LNCAP (cell line): ENCODE measurements around the gene SPSB2.

Experiments used
- TF ChIP-seq, protein P1 (sequence below): fragments of 450-650 bp; IDR thresholded peaks from 2 replicates; pipeline ENCODE4 v1.5.1; 2017; ENCODE audit warnings: mild to moderate bottlenecking

The SPSB2 gene

GRCh38 chr12:6824901-6825381, 48.2 kb downstream of the SPSB2 start:
- TF ChIP-seq, protein P1, sequence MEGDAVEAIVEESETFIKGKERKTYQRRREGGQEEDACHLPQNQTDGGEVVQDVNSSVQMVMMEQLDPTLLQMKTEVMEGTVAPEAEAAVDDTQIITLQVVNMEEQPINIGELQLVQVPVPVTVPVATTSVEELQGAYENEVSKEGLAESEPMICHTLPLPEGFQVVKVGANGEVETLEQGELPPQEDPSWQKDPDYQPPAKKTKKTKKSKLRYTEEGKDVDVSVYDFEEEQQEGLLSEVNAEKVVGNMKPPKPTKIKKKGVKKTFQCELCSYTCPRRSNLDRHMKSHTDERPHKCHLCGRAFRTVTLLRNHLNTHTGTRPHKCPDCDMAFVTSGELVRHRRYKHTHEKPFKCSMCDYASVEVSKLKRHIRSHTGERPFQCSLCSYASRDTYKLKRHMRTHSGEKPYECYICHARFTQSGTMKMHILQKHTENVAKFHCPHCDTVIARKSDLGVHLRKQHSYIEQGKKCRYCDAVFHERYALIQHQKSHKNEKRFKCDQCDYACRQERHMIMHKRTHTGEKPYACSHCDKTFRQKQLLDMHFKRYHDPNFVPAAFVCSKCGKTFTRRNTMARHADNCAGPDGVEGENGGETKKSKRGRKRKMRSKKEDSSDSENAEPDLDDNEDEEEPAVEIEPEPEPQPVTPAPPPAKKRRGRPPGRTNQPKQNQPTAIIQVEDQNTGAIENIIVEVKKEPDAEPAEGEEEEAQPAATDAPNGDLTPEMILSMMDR, result no peak

DNA sequence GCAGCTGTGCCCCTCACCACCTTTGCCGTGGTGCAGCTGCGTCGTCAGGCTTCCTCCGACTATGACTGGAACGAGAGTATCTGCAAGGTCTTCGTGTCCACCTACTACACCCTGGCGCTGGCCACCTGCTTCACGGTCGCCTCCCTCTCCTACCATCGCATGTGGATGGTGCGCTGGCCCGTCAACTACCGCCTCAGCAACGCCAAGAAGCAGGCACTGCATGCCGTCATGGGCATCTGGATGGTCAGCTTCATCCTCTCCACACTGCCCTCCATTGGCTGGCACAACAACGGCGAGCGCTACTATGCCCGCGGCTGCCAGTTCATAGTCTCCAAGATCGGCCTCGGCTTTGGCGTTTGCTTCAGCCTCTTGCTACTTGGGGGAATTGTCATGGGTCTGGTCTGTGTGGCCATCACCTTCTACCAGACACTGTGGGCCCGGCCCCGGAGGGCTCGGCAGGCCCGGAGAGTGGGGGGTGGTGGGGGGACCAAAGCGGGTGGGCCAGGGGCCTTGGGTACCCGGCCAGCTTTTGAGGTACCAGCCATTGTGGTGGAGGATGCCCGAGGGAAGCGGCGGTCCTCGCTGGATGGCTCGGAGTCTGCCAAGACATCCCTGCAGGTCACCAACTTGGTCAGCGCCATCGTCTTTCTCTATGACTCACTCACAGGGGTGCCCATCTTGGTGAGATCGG, 48.9 kb downstream of the SPSB2 start:
- TF ChIP-seq, protein P1, result no peak

DNA sequence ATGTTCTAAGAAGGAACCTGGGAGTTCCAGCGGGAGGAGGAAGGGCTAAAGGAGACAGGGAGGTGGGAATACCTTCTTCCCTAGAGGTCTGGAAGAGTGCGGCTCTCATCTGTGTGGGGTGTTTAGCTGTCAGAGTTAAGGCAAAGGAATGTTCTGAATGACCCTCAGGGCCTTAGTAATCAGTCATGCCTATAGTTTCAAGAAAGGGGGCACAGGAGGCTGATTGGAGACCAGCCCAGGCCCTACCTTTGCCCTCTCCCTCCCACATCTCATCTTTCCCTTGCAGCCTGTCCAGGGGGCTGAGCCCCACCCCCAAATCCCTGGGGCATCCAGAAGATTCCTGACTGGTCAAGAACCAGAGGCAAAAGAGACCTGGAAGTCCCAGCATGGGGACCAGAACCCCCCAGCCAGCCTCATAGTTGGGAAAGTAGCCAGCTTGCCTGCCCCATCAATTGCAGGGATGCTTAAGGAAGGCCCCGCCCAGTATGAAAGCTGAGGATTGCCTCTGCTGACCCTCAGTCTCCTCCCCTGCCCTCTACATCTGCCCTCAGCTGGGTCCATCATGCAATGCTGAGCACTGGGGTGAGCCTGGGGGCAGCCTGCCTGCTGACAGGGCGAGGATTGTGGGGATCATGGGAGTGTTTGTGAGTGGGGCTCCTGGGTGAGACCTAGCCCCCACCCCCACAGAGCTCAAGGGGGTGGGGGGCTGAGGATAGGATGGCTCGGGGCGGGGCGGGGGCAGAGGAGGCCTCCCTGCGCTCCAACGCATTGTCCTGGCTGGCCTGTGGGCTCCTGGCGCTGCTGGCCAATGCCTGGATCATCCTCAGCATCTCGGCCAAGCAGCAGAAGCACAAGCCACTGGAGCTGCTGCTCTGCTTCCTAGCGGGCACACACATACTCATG, 49.7 kb downstream of the SPSB2 start:
- TF ChIP-seq, protein P1, result no peak

DNA sequence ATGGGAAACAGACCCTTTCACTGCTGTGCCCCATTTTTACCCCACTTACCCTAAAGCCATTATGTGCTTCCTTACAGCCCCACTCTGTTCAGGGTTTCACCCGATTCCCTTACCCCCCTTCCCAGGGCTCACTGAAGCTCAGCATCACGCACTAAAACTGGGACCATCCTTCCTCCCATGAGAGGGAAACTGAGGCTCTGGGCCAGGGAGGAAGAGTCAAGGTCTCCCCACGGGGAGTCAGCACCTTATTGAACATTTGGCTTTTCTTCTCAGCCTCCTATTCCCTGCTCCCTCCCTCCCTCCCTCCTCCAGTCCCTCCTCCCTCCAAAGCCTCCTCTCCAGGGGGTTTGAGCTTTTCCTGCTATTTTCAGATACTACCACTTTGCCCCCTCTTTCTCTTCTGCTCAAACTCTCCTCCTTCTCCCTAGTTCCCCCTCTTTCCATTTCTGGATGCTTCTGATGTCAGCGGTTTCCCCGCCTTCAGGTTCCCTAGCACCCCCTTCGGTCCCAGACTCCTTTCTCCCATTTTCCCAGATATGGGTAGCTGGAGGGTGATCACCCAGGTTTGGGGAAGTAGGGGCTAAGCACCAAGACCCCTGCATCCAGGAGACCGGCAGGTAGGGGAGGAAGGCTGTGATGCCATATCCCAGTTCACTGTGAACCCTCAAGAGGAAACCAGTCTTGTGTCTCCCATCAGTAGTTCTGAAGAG, 50.5 kb downstream of the SPSB2 start:
- TF ChIP-seq, protein P1, result no peak

GRCh38 chr12:6821591-6822425, 51.3 kb downstream of the SPSB2 start, which contains the start of gene GPR162:
GPR162 (plus strand) TSS chr12:6821821; CDS start chr12:6823899, 2,078 bp downstream.
- TF ChIP-seq, protein P1, result no peak
